AG10803 (cell line): Measurements from ENCODE around the gene ADAMTS19.

Experiments
- DNase-seq: peaks from one replicate; pipeline ENCODE4 v3.0.0; 2010; ENCODE audit warnings: low read depth
- H3K4me3 ChIP-seq: 2 replicates; pipeline ENCODE4 v1.5.1; 2011; ENCODE audit warnings: mild to moderate bottlenecking, low read length, control low read depth
- TF ChIP-seq, protein P1 (sequence below): conservative IDR thresholded peaks from 2 replicates; pipeline ENCODE4 v1.5.1; 2011; ENCODE audit warnings: mild to moderate bottlenecking, low read length, control low read depth, inconsistent platforms

Gene ADAMTS19

DNA sequence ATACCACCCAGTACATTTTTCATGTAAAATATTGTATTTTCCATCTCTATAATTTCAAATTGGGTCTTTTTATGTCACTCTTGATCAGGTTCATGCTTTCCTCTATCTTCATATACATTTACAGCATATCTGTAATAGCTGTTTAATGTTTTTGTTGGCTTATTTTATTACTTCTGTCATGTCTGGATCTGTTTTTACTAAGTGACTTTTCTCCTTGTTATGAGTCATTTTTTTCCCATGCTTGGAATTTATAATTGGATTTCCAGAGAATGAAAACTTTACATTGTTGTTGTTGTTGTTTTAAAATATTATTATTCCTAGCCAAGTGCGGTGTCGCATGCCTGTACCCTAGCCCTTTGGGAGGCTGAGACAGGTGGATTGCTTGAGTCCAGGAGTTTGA is 5.6 kb upstream of the ADAMTS19 start:
- no peak overlapping the region for H3K4me3 ChIP-seq
- TF ChIP-seq, protein P1, sequence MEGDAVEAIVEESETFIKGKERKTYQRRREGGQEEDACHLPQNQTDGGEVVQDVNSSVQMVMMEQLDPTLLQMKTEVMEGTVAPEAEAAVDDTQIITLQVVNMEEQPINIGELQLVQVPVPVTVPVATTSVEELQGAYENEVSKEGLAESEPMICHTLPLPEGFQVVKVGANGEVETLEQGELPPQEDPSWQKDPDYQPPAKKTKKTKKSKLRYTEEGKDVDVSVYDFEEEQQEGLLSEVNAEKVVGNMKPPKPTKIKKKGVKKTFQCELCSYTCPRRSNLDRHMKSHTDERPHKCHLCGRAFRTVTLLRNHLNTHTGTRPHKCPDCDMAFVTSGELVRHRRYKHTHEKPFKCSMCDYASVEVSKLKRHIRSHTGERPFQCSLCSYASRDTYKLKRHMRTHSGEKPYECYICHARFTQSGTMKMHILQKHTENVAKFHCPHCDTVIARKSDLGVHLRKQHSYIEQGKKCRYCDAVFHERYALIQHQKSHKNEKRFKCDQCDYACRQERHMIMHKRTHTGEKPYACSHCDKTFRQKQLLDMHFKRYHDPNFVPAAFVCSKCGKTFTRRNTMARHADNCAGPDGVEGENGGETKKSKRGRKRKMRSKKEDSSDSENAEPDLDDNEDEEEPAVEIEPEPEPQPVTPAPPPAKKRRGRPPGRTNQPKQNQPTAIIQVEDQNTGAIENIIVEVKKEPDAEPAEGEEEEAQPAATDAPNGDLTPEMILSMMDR: no peak
- DNase-seq: no peak

DNA sequence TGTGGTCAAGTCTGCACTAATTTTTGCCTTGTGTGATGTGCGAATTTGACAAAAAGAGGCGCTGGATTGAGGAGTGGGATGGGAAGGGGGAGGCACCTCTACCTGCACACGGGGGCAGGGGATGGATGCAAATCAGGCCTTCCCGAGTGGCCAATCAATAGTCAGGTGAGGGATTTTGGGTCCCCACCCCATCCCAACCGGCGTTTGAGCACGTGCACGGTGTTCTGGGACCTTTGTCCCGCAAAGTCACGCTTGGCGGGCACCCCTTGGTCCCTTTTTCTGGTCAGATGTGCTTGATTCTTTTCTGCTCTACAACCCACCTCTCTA is 685 bp upstream of the ADAMTS19 start:
- no peak for DNase-seq
- TF ChIP-seq, protein P1: no peak
- no peak overlapping the region for H3K4me3 ChIP-seq

DNA sequence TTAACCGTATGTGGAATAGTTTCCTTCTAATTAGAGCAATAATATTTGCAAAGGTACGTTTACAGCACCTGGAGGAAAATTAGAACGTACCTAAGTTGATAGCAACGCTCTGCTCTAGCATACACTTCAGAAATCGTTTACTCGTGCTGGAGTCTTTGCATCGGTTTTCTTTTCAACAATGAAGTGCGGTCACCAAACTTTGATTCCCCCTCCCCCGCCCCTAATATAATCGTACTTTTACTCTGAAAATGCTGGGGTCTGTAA is 506 bp downstream of the ADAMTS19 start:
- H3K4me3 ChIP-seq: no peak overlapping the region
- no peak for DNase-seq

DNA sequence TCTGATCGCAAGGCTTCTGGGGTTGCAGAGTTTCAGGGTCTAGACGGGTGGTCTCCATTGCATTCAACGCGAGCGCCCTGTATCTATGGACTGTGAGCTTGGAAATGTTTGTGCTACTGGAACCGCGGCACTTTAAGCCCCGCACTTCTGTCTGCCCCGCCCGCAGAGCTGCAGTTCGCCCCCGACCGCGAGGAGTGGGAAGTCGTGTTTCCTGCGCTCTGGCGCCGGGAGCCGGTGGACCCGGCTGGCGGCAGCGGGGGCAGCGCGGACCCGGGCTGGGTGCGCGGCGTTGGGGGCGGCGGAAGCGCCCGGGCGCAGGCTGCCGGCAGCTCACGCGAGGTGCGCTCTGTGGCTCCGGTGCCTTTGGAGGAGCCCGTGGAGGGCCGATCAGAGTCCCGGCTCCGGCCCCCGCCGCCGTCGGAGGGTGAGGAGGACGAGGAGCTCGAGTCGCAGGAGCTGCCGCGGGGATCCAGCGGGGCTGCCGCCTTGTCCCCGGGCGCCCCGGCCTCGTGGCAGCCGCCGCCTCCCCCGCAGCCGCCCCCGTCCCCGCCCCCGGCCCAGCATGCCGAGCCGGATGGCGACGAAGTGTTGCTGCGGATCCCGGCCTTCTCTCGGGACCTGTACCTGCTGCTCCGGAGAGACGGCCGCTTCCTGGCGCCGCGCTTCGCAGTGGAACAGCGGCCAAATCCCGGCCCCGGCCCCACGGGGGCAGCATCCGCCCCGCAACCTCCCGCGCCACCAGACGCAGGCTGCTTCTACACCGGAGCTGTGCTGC is 1.0 kb downstream of the ADAMTS19 start:
- no peak for DNase-seq
- H3K4me3 ChIP-seq: no peak overlapping the region
- TF ChIP-seq, protein P1: no peak

More for the DNA sequence above, 506 bp downstream of the ADAMTS19 start:
- TF ChIP-seq, protein P1: no peak

DNA sequence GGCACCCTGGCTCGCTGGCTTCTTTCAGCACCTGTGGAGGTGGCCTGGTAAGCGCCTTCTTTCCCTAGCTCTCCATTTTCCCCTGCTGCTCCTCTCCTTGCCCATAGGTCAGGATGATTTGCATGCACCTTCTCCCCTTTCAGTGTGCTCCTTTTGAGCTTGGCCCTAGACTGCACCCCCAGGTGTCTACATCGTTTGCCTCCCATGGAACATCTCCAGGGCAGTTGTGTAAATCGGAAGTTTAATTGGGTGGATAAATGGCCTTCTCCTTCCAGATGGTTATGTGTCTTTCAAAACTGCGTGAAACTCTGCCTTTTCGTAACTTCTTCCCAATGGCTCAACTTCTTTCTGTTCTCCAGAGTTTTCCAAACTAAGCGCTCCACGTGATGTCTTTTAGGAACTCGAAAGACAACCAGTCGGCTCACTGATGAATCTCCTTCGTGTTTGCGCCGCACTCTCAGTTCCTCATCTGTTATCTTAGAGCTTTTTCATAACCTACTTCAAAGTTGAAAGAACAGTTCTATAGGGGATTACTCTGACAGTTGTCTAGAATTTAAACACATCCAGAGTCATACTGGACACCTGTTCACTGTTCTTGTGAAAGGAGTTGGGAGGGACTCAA is 1.7 kb downstream of the ADAMTS19 start:
- no peak overlapping the region for H3K4me3 ChIP-seq
- TF ChIP-seq, protein P1: no peak

DNA sequence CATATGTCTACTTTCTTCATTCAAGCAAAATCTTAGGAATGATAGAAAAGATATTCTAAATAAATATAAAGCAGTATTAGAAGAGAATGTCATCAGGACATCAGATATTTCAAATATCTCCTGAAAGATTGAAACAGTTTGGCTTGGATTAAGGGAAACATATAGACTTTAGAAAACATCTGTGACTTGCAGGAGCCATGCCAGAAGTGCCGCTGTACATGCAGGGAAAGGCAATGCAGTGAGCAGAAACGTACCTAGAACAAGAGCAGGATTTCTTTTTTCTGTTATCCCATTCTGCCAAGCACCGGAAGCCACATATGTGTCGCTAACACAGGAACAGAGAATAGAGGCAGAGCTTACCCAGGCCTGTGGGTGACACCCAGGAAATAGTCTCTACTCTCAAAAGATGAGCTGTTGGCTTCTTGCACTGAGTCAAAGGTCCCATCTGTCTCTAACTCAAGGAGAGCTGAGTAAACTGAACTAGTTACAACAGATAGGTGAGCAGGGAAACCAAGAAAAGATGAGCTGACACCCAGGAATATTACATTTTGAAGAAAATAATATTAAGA is 5.8 kb downstream of the ADAMTS19 start:
- no peak for DNase-seq
- H3K4me3 ChIP-seq: no peak overlapping the region
- TF ChIP-seq, protein P1: no peak

More for the DNA sequence above, 1.7 kb downstream of the ADAMTS19 start:
- no peak for DNase-seq

DNA sequence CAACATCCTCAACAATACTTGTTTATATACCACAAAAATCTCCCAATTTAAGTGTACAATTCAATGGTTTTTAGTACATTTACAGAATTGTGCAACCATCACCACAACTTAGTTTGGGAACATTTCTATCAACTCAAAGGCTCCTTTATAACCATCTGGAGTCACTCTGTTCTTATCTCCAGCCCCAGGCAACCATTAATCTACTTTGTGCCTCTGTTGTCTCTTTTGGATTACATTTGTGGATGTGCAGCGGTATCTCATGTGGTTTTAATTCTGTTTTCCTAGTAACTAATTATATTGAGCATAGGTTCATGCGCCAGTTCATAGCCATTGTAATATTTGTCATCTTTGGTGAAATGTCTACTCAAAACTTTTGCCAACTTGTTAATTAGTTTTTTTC is 14.4 kb downstream of the ADAMTS19 start:
- no peak for DNase-seq
- no peak overlapping the region for H3K4me3 ChIP-seq
- TF ChIP-seq, protein P1: no peak
